HL-60/S4 (cell line): Measurements from ENCODE around the gene SSX2IP.

Experiments
- in situ Hi-C: fragments of 300-500 bp; cut with MboI; formaldehyde crosslinking; loops from 2 replicates; pipeline ENCODE4 v1.14.3; 2022; ENCODE audit warnings: low sequenced_read_pairs

SSX2IP gene

DNA sequence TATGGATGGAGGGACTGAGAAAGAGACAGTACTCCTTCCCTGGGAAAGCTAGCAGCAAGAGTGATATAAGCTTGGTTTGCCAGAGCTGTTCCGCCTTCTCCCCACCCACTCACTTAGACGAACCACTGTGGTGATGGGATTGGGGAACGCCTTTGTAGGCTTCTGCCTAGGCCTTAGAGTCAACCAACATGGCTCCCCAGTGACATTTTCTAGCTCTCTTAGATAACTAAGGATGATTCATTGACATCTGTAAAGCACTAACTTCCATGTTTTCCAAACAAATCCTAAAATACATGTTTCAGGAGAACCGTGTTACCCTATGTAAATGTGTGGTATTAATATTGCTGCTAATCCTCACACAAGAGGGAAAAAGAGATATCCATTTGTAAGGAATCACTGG lies 21.6 kb upstream of the SSX2IP start:
- in situ Hi-C loops = no loop called here

DNA sequence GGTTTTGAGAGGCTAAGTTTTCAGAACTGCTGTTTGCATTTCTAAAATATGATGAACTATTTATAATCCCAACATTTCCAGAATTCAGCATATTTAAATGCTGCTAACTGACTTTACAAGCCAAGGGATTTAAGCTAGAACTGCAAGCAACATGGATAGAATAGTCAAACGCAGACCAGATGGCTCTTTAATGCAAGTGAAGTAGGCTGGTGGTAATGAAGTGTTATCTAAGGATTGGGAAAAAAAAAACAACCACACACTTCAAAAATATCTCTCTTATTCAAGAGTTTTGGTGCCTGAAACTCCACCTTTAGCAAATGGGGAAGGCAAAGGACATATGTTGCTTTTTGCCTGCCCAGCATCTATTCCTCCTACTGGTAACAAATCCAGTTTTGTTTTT lies 20.9 kb upstream of the SSX2IP start:
- in situ Hi-C loops = no loop called here

DNA sequence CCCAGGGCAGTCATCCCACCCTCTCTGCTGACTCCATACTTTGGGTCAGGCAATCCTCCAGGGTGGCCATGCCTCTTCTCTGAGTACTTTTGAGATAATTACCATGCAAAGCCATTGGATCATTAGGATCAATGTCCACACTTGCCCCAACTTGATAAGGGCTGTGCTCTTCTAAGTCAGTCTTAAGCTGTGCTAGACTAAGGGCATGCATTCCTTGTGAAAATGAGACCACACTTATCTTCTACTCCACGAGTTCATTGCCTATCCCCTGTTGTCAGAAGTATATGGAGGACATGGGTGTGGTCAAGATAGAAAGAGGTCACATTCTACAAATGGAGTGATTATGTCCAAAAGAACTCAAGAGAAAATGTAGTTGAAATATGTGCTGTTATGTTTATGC lies 18.9 kb upstream of the SSX2IP start:
- in situ Hi-C loops = no loop called here

DNA sequence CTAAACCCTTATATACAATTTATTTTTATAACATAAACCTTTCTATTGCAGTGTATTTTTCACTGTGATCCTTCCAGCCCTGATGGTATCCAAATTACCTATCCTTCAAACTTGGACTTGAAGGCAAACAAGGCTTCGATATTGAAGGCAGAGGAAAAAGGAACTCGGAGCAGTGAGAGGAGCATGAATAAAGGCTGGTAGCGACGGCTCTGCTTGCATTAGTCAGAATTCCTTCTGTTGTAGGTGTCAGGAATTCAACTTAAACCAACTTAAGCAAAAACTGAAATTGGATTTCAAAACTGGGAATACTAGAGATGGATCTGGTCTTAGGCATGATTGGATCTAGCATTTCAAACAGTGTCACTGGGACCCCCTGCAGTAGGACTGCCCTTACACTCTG lies 17.8 kb upstream of the SSX2IP start:
- in situ Hi-C loops = no loop called here

DNA sequence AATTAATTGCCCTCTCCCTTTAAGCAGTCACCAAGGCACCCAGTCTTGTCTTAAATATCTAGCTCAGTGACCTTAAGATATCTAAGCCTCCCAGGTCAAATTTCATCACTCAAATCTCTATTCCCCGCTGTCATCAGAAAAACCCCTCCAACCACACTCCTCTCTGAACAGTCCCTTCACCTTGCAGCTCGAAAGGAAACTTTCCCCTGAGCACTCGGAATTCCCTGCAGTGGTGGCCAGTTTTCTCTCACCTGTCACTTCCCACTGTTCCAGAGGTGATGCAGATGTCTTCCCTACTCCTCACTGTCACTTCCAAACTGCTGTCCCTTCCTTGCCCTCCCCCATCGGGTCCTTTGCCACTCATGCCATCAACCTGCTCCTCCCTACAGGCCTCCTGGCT lies 15.3 kb upstream of the SSX2IP start:
- in situ Hi-C loops = no loop called here

DNA sequence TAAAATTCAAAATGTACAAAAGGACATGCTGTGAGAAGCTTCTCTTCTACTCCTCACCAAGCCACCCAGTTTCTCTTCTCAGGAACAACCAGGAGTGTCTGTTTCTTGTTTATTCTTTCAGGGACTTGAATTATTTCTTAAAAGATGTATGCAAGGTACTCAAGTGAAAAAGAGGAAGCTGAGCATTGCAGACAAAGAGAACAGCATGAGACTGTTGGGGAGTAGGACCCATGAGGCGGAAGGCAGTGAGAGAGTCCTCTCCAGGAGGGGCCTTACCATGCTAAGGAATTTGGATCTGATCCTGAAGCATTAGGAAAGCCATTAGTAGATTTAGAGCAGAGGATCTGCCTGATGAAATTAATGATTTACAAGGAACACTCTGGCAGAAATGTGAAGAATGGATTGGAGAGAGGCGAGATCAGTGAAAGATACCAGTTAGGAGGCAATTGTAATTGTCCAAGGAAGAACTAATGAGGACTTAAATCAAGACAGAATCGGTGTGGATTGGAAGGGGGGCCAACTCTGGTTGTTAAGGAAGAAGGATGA lies 14.7 kb upstream of the SSX2IP start:
- in situ Hi-C loops = no loop called here

DNA sequence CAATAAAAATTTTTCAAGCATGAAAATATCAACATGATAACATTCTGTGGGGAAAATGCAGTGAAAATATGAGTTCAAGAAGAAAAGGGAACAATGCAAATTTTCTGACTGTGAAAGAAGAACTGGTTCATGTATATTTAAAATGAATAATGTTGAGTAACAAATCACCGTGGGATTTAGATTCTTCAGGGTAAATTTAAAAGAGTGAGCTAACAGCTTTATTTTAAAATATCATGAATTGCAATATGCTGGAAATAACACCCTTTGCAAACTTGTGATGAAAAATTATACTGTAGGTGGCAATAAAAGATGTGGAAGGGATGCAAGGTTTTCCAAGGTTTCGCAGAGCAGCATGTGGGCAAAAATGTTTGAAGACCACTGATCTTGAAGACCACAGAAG lies 13.2 kb upstream of the SSX2IP start:
- in situ Hi-C loops = no loop called here

DNA sequence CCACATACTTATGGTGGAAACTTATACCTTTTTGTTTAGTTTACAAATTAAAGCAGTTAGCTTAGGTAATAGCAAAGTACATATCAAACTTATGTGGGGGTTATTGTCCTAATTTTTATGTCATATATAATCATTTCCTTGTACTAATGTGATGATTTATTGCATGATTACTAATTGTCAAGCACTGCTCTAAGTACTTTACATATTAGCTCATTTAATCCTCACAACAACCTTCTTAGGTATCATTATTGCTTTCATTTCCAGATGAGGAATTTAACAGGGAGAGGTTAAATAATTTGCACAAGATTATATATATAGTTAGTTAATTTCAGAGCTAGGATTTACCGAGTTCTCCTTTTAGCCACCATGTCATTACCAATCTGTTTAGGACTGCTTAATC lies 11.9 kb upstream of the SSX2IP start:
- in situ Hi-C loops = no loop called here

DNA sequence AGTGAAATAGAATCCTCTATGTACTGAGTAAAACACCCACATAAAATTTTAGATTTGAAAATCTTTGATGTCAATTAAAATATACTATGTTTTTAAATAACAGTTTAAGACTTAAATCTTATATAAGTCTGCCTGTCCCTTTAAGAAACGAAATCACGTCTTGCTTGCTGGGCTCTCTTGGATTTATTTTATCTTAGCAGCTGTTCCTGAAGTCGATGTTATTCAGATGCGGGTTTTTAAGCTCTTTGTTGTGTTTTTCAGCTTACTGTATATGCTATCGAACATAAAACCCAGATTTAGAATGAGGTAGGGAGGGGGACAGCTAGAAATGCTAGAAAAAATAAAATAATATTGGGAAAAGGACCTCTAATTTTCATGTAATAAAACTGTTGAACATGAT lies 11.1 kb upstream of the SSX2IP start:
- in situ Hi-C loops = no loop called here

DNA sequence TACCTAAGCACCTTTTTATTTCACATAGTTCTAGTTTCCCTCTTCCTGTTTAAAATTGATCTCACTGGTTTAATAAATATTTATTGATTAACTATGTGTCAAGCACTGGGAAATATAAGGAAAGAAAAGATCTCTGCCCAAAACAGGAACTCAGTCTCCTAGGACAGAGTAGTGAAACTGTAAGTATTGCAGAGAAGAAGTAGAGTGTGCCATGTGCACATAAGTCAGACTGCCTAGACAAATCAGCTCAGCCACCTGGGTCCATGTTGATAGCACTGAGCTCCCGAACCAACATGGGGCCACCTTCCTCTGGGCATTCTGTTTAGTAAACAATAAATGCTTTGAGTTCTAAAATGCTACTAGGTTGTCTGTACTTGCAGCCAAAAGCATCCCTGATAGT lies 9.8 kb upstream of the SSX2IP start:
- in situ Hi-C loops = no loop called here

DNA sequence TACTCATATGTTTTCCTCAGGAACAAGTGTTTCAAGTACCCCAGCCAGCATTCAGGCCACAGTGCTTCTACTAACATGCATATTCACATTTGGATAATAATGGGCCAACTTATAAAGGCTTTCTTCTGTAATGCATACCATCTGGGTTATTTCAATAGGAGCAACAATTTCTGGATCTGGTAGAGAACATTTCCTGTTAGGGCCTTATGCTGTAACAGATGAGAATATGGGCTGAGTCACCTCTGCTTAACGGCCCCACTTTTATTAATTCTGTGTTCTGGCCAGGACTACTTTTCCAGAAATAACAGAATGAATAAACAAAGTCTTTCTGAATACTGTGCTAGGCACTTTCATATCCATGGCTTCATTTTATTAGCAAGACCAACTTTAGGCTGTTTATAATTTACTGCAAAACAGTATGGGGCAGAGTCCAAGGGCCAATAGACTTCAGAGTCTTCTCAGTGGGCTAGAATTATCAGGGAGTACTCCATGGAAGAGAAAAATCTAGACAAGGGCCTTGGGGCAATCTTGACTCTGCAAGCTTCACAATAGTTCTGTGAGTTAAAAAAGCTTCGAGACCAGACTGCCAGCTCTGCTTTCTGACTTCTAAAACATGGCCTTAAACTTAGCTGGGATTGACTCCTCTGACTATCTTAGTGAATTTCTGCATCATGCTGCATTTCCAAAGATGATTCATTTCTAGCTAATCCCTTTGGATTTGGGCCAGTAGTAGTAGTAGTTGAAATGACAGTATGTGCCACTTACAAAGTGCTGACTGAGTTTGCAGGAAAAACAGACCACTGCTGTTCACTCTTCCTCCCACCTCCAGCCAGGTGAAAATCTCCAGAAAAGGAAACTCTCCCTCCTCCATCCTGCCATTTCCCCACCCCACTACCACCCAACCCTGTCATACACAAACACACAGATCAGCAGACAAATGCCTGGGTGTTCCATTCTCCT lies 8.2 kb upstream of the SSX2IP start:
- in situ Hi-C loops = no loop called here

DNA sequence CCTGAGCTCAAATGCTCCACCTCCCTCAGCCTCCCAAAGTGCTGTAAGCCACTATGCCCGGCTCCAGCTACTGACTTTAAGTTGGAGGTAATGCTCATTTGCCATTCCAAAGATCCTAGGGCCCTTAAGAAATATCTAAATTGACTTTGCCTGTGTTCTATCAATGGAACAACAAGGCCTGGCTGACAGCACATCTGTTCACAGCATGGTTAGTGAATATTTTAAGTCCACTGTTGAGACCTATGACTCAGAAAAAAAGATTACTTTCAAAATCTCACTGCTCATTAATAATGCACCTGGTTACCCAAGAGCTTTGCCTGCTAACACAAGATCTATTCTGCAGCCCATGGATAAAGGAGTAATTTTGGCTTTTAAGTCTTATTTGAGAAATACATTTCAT lies 3.5 kb upstream of the SSX2IP start:
- in situ Hi-C loops = no loop called here

DNA sequence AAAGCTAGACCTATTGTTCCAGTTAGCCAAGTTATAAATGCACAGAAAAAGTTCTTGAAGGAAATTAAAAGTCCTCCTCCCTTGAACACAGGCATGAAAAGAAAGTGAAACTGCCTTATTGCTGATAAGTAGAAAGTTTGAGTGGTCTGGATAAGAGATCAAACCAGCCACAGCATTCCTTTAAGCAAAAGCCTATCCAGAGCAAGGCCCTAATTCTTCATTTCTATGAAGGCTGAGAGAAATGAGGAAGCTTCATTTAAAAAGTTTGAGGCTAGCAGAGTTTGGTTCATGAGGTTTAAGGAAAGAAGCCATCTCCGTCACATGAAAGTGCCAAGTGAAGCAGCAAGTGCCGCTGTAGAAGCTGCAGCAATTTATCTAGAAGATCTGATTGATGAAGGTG lies 2.7 kb upstream of the SSX2IP start:
- in situ Hi-C loops = no loop called here

DNA sequence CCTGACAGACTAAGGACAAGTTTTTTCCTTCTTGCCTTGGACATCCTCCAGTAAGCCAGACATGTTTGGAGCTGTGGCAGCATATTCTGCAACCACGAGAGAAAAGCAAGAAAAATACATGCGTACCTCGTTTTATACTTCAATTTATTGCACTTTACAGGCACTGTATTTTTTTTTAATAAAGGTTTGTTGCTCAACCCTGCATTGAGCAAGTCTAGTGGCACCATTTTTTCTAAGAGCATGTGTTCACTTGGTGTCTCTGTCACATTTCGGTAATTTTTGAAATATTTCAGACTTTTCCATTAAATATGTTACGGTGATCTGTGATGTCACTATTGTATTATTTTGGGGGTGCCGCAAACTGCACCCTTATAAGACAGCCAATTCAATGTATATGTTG lies 2.1 kb upstream of the SSX2IP start:
- in situ Hi-C loops = no loop called here

DNA sequence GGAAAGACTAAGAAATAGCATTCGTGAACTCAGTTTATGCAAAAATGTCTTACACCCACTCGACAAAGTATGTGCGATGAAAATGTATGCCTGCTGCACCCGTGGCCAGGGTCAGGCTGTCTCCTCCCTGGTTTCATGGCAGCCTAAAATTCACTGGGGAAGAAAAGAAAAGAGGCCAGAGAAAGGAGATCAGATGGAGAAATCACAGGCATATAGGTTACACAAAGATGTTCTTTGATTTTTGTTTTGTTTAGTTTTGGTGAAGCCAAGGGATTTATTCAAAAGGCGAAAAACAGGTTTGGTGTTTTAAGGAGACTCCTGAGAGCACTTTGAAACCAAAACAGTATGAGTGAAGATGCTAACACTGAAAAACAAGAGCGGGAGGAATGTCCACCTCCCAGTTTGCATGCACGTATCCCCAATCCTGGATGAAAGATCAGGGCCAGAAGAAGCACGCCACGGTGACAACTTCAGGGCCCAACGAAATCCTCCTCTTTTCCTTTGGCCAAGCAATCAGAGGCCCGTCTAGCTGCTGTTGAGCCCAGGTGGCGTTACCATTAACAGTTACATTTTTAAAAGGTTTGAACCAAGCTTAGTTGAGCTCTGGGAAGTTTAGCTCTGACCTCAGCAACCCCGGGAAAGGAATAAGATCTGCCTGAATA lies 992 bp upstream of the SSX2IP start:
- in situ Hi-C loops = no loop called here

DNA sequence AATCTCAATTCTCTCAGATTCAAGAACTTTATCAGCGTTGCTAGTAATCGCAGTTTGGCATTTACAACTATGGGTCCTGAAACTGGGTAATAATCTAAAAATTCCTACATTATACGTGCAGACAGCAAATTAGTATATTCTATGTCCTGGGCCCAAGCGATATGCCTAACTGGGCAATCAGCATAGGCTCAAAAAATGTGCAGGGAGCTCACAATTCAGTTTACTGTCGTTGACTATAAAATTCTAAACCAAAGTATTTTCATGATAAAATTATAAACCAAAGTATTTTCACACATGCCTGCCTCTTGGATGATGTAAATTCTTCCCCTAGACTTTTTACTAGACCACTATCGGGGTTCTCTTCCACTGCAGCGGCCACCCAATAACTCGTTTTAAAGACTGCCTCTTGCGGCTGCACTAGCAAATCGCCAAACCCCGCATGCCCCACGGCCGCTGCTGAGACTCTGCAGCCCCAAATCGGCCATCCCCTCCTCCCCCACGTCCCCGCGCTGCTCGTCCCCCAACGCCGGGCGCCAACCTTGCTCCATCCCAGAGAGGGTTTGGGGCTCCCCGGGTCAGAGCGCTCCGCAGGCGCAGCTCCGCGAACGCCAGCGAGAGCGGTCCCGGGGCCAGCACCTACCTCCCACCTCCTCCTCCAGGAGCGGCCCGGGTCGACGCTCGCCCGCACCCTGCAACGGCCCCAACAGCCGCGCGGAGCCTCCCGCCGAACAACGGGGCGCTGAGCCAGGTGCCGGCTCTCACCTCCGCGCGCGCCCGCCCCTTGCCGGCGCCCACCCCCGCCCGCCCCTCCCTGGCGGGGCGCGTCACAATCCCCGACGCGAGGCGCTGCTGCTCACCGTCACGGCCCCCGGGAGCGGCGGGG lies 506 bp downstream of the SSX2IP start:
- in situ Hi-C loops = no loop called here

DNA sequence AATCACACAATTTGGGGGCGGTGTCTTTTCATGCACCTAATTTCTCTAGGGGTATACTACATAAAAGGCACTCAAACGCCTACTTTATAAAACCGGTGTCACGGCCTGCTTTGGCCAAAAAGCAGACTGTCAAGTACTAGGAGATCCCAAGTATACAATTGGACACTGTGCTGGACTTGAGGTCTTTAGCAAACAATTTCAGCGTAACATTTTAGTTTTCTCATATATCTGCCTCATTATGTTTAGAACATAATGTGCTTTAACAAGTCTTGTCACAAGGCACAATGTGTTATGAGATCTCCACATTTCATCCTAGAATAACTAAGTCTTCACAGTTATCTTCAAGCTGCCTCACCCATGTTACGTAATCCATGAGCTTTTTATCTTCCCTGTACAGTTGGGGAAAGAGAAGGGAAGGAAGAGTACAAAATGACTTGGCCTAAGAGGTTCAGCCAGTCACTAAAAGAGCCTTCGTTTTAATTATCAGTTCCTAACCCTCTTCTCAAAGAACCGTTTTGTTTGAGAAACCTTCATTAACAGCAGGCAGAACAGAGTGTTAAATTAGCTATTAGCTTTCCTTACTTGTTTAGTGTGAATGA lies 1.7 kb downstream of the SSX2IP start:
- in situ Hi-C loops = no loop called here

DNA sequence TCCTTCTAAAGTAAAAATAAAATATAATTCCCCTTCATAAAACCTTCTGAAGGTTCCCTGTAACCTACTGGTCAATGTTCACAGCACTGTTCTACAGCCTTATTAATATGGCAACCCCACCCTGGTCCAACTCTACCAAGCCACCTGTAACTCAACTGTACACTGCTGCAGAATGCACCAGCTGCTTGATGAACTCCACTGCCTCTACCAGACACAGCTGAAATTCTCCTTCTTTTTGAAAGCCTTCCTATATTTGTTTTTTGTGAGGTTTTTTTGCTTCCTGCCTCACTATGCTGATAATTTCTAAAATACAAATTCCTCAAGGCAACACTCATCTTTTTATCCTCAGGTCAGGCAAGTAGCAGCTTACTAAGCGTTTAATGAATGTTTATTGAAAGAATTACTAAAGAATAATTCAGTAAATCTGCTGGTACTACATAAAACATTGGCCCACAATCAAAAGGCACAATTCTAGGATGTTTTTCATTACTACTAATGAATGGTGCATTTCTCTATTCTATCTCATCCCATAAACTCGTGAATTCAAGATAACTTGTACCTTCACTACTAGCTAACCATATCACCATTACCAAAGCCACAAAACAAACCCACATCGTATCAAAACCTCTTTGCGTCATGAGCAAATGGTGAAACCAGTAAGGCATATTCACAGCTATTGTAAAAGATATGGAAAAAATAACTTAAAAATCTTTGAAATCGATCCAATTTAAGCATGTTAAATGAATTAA lies 2.4 kb downstream of the SSX2IP start:
- in situ Hi-C loops = no loop called here

DNA sequence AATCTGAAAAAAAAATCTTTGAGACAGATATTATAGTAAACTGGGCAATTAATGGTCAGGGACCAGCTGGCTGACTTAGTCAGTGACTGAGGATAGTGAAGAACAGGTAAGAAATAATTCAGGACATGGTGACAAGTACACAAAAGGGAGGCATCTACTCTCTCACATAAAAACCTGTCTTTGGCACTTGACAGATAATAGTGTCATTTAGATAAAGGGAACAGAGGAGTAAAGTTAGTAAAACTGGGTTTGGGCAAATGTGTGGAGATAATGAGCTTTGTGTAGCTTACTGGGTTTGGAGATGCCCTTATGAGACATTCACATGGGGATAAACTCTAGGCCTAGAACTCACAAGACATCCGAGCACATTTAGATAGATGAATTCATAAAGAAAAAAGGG lies 4.0 kb downstream of the SSX2IP start:
- in situ Hi-C loops = no loop called here

DNA sequence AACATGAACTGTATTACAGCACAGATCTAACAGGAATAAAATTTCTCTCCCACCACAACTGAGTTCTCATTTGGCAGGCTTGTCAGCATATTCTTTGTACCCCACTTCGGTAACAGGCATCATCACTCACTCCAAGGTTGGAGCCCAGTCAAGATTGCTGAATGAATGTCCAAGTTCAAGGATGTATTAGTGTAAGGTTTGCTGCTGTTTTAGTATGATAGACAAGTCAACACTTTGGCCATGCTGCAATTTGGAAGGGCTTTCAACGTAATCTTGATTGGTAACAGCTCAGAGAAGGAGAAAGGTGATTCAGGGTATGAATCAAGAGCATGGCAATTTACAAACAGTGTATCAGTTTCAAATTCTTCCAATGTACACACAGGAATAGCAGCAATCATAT lies 6.8 kb downstream of the SSX2IP start:
- in situ Hi-C loops = no loop called here
